Retinal pigment epithelial cell (primary cell): Measurements from ENCODE around the gene LSS.

ENCODE experiments used
- DNase-seq: peaks from one replicate; pipeline ENCODE4 v3.0.0-alpha.2; 2010; ENCODE audit warnings: low read depth
- H3K4me3 ChIP-seq: 2 replicates; pipeline ENCODE4 v1.5.1; 2011; ENCODE audit warnings: mild to moderate bottlenecking, low read length, control low read depth, moderate library complexity
- CTCF ChIP-seq: conservative IDR thresholded peaks from 2 replicates; pipeline ENCODE4 v1.5.1; 2011; ENCODE audit warnings: low read depth, low read length, control low read depth, inconsistent platforms

LSS gene

DNA sequence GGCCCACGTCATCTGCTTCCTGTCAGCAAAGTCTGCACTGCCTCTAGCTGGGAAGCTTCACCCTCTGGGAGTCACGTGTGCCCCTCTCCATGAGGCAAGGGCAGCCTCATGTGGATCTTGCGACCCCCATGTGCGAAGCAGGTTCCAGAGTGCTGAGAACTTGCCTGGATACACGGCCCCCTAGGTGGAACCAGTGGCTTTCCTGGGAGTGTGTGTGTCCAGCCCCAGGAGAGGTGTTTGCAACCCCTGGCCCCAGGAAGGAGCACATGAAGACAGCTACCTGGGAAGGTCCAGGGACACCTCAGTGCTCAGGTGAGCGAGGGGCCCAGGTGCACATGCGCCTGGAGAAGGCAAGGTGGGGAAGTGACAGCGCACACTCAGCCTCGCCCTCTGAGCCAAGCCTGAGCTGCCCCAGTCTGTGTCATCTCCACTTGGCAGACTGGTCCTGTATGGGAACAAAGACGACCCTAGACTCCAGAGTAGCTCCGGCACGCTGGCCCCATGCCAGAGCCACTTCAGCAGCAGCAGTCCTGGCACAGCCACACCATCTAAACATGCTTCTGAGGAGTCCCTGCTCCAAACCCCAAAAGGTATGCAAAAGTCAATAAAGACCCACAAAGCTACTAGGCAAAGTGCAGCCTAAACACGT is 8.9 kb downstream of the LSS start:
- no peak overlapping the region for H3K4me3 ChIP-seq
- TF ChIP-seq CTCF, result no peak
- no peak for DNase-seq

DNA sequence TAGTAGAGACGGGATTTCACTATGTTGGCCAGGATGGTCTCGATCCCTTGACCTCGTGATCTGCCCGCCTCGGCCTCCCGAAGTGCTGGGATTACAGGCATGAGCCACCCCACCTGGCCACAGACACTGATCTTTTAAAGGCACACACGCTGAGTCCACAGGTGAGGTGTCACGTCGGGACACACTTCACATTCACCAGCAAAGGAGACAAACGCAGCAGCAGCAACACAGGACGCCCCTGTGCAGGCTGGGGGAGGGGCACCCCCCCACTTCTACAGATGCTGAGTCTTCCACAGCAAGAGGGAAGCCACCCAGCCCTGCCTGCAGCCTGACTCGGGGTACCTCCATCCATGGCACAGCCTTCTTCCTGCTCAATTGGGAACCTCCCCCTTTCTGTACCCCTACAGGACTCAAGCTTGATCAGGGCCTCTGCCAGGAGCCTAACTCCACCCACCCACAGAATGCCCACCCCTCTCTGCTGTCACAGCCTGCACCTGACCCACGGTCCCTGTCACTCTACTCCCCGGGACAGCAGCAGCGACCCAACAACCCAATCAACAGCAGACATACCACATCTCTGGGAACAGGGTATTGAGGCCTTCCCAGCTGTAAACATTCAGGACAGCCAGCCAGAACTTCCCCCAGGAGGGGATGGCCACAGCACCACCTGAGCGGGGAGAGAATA is 9.5 kb downstream of the LSS start:
- no peak overlapping the region for H3K4me3 ChIP-seq
- DNase-seq, result no peak
- TF ChIP-seq CTCF, result no peak

- TF ChIP-seq CTCF, result no peak
- no peak for DNase-seq
- H3K4me3 ChIP-seq, result no peak overlapping the region
Measured at GRCh38 chr21:46217511-46218196, 10.9 kb downstream of the LSS start.

DNA sequence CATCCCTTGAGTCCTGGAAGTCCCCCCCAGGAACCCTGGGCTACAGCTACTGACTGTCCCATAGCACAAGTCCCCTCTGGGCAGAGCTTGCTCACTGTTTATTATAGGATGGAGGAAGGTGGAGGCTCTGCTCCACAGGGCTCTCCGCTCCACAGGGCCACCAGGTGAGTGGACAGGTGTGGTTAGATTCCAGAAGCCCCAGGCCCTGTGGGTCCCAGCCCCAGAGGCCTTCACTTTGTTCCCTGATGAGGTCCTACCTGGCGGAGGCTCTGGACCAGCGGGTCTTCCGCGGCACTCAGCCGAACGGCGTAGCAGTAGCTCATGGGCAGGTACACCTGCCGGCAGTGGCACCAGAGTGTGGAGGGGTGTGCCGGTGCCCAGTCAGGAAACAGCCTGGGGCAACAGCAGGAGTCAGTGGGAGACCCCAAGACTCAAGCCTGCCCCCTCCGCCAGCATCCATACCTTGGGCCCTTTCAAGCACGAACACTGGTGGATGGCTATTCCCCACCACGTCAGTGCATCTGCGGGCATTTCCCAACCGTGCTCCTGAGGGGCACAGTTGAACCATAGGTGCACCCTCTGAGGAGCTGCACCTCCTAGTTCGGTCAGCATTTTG is 12.3 kb downstream of the LSS start:
- no peak for TF ChIP-seq CTCF
- no peak overlapping the region for H3K4me3 ChIP-seq
- no peak for DNase-seq

GRCh38 chr21:46215436-46216131 is 13.0 kb downstream of the LSS start:
- H3K4me3 ChIP-seq, result no peak overlapping the region
- no peak for TF ChIP-seq CTCF
- no peak for DNase-seq

GRCh38 chr21:46214478-46215340 is 13.9 kb downstream of the LSS start:
- no peak overlapping the region for H3K4me3 ChIP-seq
- no peak for DNase-seq
- TF ChIP-seq CTCF, result no peak
